ENCODE measurements around the gene NEK10.

GRCh38 chr3:27138562-27138961 is 230.6 kb downstream of the NEK10 start:
- TF ChIP-seq CTCF (conservative IDR thresholded peaks at IDR 0.05) (no peak), ZFX (IDR thresholded peaks at IDR 0.05) (no peak)

All from C4-2B (cell line).